Activated effector memory CD4-positive, alpha-beta T cell treated with Interleukin-2 at 50 U/mL for 16 hours (primary cell): Measurements from ENCODE around the gene MTHFD2.

ENCODE experiments used
- DNase-seq: peaks from one replicate; pipeline ENCODE4 v3.0.0-alpha.2; 2020

Gene MTHFD2

GRCh38 chr2:74232426-74232825 is 34.0 kb downstream of the MTHFD2 start:
- DNase-seq = no peak

- DNase-seq = no peak
These were observed 35.2 kb downstream of the MTHFD2 start for GRCh38 chr2:74233648-74234047.

- no peak for DNase-seq
These were observed 36.6 kb downstream of the MTHFD2 start for GRCh38 chr2:74235041-74235440.

GRCh38 chr2:74238879-74239278 is 40.5 kb downstream of the MTHFD2 start:
- no peak for DNase-seq

GRCh38 chr2:74239346-74239745 is 40.9 kb downstream of the MTHFD2 start:
- no peak for DNase-seq

- no peak for DNase-seq
These were observed 44.1 kb downstream of the MTHFD2 start for GRCh38 chr2:74242354-74243071.

- DNase-seq = no peak
These were observed 45.9 kb downstream of the MTHFD2 start for GRCh38 chr2:74244286-74244685.

GRCh38 chr2:74246496-74247195 is 48.2 kb downstream of the MTHFD2 start:
- DNase-seq = no peak

- DNase-seq = no peak
These were observed 51.1 kb downstream of the MTHFD2 start for GRCh38 chr2:74249406-74250122.

GRCh38 chr2:74250189-74250631 is 51.8 kb downstream of the MTHFD2 start:
- DNase-seq = peak; percentile 31

GRCh38 chr2:74252036-74252435 is 53.6 kb downstream of the MTHFD2 start:
- no peak for DNase-seq

- DNase-seq = no peak
These were observed 54.4 kb downstream of the MTHFD2 start for GRCh38 chr2:74252862-74253261.

GRCh38 chr2:74253306-74253970 is 55.0 kb downstream of the MTHFD2 start:
- no peak for DNase-seq

- no peak for DNase-seq
These were observed 55.5 kb downstream of the MTHFD2 start for GRCh38 chr2:74253971-74254310.

GRCh38 chr2:74255660-74256213 is 57.3 kb downstream of the MTHFD2 start:
- no peak for DNase-seq

- no peak for DNase-seq
These were observed 60.8 kb downstream of the MTHFD2 start for GRCh38 chr2:74259191-74259590.

GRCh38 chr2:74259733-74260132 is 61.3 kb downstream of the MTHFD2 start:
- DNase-seq = no peak

- no peak for DNase-seq
These were observed 62.1 kb downstream of the MTHFD2 start for GRCh38 chr2:74260495-74260894.

GRCh38 chr2:74261204-74261864 is 62.9 kb downstream of the MTHFD2 start:
- DNase-seq = no peak

- no peak for DNase-seq
These were observed 64.3 kb downstream of the MTHFD2 start for GRCh38 chr2:74262681-74263080.

- no peak for DNase-seq
These were observed 65.9 kb downstream of the MTHFD2 start for GRCh38 chr2:74264281-74264680.

GRCh38 chr2:74267068-74267467 is 68.7 kb downstream of the MTHFD2 start:
- DNase-seq = peak; percentile 62
